ENCODE results near the gene ATF1.
"Not testable (repeated sequence)": the region's sequence is repeated elsewhere in the genome, so short reads cannot be mapped to it uniquely, and the experiment has no call there.

ATF1 gene

DNA sequence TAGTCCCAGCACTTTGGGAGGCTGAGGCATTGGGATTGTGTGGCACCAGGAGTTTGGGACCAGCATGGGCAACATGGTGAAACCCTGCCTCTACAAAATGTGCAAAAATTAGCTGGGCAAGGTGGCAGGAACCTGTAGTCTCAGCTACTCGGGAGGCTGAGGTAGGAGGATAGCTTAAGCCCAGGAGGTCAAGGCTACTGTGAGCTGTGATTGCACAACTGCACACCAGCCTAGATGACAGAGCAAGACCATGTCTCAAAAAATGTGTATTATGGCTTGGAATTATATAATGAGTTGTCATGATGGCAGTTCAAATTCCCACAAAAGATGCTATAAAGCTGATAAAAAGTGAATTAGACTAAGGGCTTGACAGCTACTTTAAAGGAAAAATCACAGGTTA lies 58.2 kb downstream of the ATF1 start:
- TF ChIP-seq, protein P1, sequence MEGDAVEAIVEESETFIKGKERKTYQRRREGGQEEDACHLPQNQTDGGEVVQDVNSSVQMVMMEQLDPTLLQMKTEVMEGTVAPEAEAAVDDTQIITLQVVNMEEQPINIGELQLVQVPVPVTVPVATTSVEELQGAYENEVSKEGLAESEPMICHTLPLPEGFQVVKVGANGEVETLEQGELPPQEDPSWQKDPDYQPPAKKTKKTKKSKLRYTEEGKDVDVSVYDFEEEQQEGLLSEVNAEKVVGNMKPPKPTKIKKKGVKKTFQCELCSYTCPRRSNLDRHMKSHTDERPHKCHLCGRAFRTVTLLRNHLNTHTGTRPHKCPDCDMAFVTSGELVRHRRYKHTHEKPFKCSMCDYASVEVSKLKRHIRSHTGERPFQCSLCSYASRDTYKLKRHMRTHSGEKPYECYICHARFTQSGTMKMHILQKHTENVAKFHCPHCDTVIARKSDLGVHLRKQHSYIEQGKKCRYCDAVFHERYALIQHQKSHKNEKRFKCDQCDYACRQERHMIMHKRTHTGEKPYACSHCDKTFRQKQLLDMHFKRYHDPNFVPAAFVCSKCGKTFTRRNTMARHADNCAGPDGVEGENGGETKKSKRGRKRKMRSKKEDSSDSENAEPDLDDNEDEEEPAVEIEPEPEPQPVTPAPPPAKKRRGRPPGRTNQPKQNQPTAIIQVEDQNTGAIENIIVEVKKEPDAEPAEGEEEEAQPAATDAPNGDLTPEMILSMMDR (IDR thresholded peaks at IDR 0.05; ENCODE audit: insufficient read depth, missing control alignments) = no peak
- no peak for FAIRE-seq
- DNase-seq (ENCODE audit: insufficient read length, low spot score) = no peak

DNA sequence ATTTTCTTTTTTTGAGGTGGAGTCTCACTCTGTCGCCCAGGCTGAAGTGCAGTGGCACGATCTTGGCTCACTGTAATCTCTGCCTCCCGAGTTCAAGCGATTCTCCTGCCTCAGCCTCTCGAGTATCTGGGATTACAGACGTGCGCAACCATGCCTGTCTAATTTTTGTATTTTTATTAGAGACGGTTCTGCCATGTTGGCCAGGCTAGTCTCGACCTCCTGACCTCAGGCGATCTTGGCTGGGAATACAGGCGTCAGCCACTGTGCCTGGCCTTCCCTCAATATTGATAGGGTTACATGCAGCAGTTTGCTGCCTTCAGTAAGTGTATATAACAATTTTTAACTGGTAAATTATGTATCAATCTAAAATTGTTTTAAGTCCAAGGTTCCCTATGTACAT lies 59.8 kb downstream of the ATF1 start:
- DNase-seq (ENCODE audit: insufficient read length, low spot score); FAIRE-seq: not testable (repeated sequence)

- TF ChIP-seq, protein P1 (IDR thresholded peaks at IDR 0.05; ENCODE audit: insufficient read depth, missing control alignments) = no peak
- FAIRE-seq = no peak
- no peak for DNase-seq (ENCODE audit: insufficient read length, low spot score)
Measured at GRCh38 chr12:50824914-50825313, 61.0 kb downstream of the ATF1 start.

DNA sequence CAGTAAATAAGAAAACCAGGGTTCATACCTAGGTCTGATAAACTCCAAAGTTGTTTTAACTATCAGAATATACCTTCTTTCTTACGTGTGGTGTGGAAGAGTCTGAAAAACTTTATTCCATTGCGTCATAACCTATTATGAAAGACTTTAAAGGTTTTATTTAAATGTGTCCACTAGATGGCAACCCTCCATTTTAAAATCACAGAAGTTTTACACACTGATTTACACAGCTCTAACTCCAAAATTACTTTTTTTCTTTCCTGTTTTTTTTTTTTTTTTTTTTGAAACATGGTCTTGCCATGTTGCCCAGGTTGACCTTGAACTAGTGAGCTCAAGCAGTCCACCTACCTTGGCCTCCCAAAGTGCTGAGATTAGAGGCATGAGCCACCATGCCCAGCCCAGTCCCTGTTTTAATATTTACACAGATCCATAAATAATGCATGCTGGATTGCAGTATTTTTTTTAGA lies 61.5 kb downstream of the ATF1 start:
- DNase-seq (ENCODE audit: insufficient read length, low spot score) (no peak), FAIRE-seq (peak; percentile 67)
- TF ChIP-seq, protein P1 (IDR thresholded peaks at IDR 0.05; ENCODE audit: insufficient read depth, missing control alignments) = peak; percentile 51

GRCh38 chr12:50828121-50828520 lies 64.2 kb downstream of the ATF1 start:
- DNase-seq (ENCODE audit: insufficient read length, low spot score) (no peak), FAIRE-seq (no peak)
- TF ChIP-seq, protein P1 (IDR thresholded peaks at IDR 0.05; ENCODE audit: insufficient read depth, missing control alignments) = no peak

DNA sequence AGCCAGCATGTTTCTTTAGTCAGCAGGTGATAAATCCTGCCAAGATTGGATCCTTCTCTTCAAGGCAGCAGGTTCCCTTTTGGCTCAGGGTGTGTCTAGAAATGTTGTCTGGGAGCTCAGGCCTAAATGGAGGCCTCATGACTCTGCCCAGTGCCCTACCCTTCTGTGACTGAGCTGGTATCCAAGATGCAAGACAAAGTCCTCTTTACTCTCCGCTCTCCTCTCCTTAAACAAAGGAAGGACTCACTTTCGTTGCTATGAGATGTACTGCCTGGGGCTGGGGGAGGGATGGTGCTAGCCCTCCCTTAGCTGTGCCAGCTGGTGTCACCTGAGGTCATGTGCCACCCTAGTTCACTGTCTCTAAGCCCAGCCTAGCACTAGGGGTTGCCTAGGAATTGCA lies 65.0 kb downstream of the ATF1 start:
- TF ChIP-seq, protein P1 (IDR thresholded peaks at IDR 0.05; ENCODE audit: insufficient read depth, missing control alignments) = no peak
- FAIRE-seq (no peak), DNase-seq (ENCODE audit: insufficient read length, low spot score) (no peak)

DNA sequence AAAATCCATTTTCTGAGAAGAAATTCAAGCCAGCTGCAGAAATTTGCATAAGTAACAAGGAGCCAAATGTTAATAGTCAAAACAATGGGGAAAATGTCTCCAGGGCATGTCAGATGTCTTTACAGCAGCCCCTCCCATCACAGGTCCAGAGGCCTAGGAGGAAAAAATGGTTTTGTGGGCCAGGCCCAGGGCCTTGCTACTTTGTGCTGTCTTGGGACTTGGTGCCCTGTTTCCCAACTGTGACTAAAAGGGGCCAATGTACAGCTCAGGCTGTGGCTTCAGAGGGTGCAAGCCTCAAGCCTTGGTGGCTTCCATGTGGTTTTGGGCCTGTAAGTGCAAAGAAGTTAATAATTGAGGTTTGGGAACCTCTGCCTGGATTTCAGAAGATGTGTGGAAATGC lies 69.9 kb downstream of the ATF1 start:
- DNase-seq (ENCODE audit: insufficient read length, low spot score); FAIRE-seq: not testable (repeated sequence)

DNA sequence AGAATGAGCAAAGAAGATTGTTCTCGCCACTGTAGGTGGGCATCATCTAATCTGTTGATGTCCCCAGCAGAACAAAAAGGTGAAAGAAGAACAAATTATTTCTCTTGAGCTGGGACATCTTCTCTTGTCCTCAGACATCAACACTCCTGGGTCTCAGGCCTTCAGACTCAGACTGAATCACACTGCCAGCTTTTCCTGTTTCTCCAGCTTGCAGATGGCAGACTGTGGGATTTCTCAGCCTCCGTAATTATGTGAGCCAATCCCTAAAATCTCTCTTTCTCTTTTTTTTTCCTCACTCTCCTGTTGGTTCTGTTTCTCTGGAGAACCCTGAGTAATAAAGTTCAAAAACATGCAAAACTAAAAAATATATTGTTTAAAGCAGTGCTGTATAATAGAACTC lies 75.1 kb downstream of the ATF1 start:
- no peak for DNase-seq (ENCODE audit: insufficient read length, low spot score)
- no peak for FAIRE-seq
- TF ChIP-seq, protein P1 (IDR thresholded peaks at IDR 0.05; ENCODE audit: insufficient read depth, missing control alignments) = no peak

All from D721Med (cell line).